HG03280 (cell line): Measurements from ENCODE around the gene THYN1.
A peak's percentile ranks its signal among the peaks of the same experiment; 100 is the strongest.

Experiments used
- ATAC-seq: cut with Tn5 transposase; IDR thresholded peaks from one replicate; pipeline ENCODE4 v1.9.1; 2021; ENCODE audit warnings: mild to moderate bottlenecking, moderate library complexity; ENCODE audit not compliant: unreplicated experiment

THYN1 gene

GRCh38 chr11:134252346-134253187 is 585 bp downstream of the THYN1 start:
- peak; percentile 10 for ATAC-seq

- no peak for ATAC-seq
Measured at GRCh38 chr11:134250675-134251074, 2.5 kb downstream of the THYN1 start.

- no peak for ATAC-seq
Measured at GRCh38 chr11:134250246-134250645, 2.9 kb downstream of the THYN1 start.

- no peak for ATAC-seq
Measured at GRCh38 chr11:134248910-134249480, 4.2 kb downstream of the THYN1 start.

GRCh38 chr11:134246678-134247077 is 6.5 kb downstream of the THYN1 start:
- ATAC-seq = no peak

- no peak for ATAC-seq
Measured at GRCh38 chr11:134246100-134246499, 7.1 kb downstream of the THYN1 start.

- no peak for ATAC-seq
Measured at GRCh38 chr11:134245434-134245833, 7.7 kb downstream of the THYN1 start.

- ATAC-seq = peak; percentile 72
Measured at GRCh38 chr11:134244593-134244992, 8.6 kb downstream of the THYN1 start.

GRCh38 chr11:134243913-134244312 is 9.2 kb downstream of the THYN1 start:
- ATAC-seq = no peak

- ATAC-seq = no peak
Measured at GRCh38 chr11:134242376-134242775, 10.8 kb downstream of the THYN1 start.

- ATAC-seq = no peak
Measured at GRCh38 chr11:134240592-134240991, 12.6 kb downstream of the THYN1 start.

GRCh38 chr11:134238956-134239355 is 14.2 kb downstream of the THYN1 start:
- no peak for ATAC-seq

- no peak for ATAC-seq
Measured at GRCh38 chr11:134237557-134237922, 15.6 kb downstream of the THYN1 start.

GRCh38 chr11:134236834-134237556 is 16.2 kb downstream of the THYN1 start:
- ATAC-seq = no peak

- no peak for ATAC-seq
Measured at GRCh38 chr11:134235399-134235798, 17.8 kb downstream of the THYN1 start.

- no peak for ATAC-seq
Measured at GRCh38 chr11:134233729-134234179, 19.4 kb downstream of the THYN1 start.

GRCh38 chr11:134231958-134232659 is 21.0 kb downstream of the THYN1 start:
- ATAC-seq = no peak

GRCh38 chr11:134230339-134230738 is 22.8 kb downstream of the THYN1 start:
- no peak for ATAC-seq

GRCh38 chr11:134229126-134229790 is 23.9 kb downstream of the THYN1 start:
- ATAC-seq = no peak

GRCh38 chr11:134228625-134229024 is 24.5 kb downstream of the THYN1 start:
- ATAC-seq = peak; percentile 33
